GM23338 (cell line): Measurements from ENCODE around the gene TTLL9. TPM values are rescaled to one million over a fixed set of nuclear protein-coding genes. Genes with fewer than 3 reads are reported as not detected.

ENCODE experiments used
- ATAC-seq: fragments of 200-7000 bp; cut with Tn5 transposase; 3 replicates; pipeline ENCODE4 v1.9.1; 2020
- DNase-seq: peaks from one replicate; pipeline ENCODE4 v3.0.0-alpha.2; 2015; ENCODE audit warnings: low spot score
- H2AFZ ChIP-seq: fragments of 200-600 bp; sonication (generic); 2 replicates; pipeline ENCODE4 v1.8.0; 2016; ENCODE audit warnings: antibody characterized with exemption, mild to moderate bottlenecking, moderate library complexity
- H3F3A ChIP-seq: fragments of 200-600 bp; sonication (generic); replicated peaks from 2 replicates; pipeline ENCODE4 v1.8.0; 2017; ENCODE audit warnings: antibody characterized with exemption, mixed run types, low read depth
- H3K27ac ChIP-seq: fragments of 200-600 bp; sonication (generic); 2 replicates; pipeline ENCODE4 v1.6.1; 2016; ENCODE audit warnings: low read depth
- H3K27me3 ChIP-seq: fragments of 200-600 bp; sonication (generic); 2 replicates; pipeline ENCODE4 v1.8.0; 2016; ENCODE audit warnings: mild to moderate bottlenecking, mixed run types, moderate library complexity; ENCODE audit not compliant: insufficient read depth
- H3K36me3 ChIP-seq: fragments of 200-600 bp; sonication (generic); 2 replicates; pipeline ENCODE4 v1.8.0; 2016; ENCODE audit warnings: mild to moderate bottlenecking; ENCODE audit not compliant: insufficient read depth
- H3K4me1 ChIP-seq: fragments of 200-600 bp; sonication (generic); 2 replicates; pipeline ENCODE4 v1.8.0; 2016; ENCODE audit warnings: mild to moderate bottlenecking, moderate library complexity; ENCODE audit not compliant: insufficient read depth
- H3K4me2 ChIP-seq: fragments of 200-600 bp; sonication (generic); 2 replicates; pipeline ENCODE4 v1.7.1; 2017; ENCODE audit warnings: mixed run types
- H3K4me3 ChIP-seq: fragments of 200-600 bp; sonication (generic); 2 replicates; pipeline ENCODE4 v1.6.1; 2016; ENCODE audit warnings: mixed run types
- H3K79me2 ChIP-seq: fragments of 200-600 bp; sonication (generic); replicated peaks from 2 replicates; pipeline ENCODE4 v1.8.0; 2017; ENCODE audit warnings: mild to moderate bottlenecking; ENCODE audit not compliant: insufficient read depth
- H3K9me2 ChIP-seq: fragments of 200-600 bp; sonication (generic); 2 replicates; pipeline ENCODE4 v1.8.0; 2017; ENCODE audit not compliant: insufficient read depth
- H4K20me1 ChIP-seq: fragments of 200-600 bp; sonication (generic); replicated peaks from 2 replicates; pipeline ENCODE4 v1.8.0; 2017; ENCODE audit warnings: mild to moderate bottlenecking; ENCODE audit not compliant: insufficient read depth
- H3K27ac Mint-ChIP-seq: 2 replicates; pipeline ENCODE4 v1.8.0; 2020; ENCODE audit warnings: inconsistent platforms, mild to moderate bottlenecking, moderate library complexity, mixed read lengths
- H3K27me3 Mint-ChIP-seq: 3 replicates; pipeline ENCODE4 v1.8.0; 2022; ENCODE audit warnings: low read depth, mild to moderate bottlenecking, moderate library complexity, mixed read lengths, inconsistent platforms; ENCODE audit not compliant: insufficient read depth, poor library complexity
- H3K36me3 Mint-ChIP-seq: 3 replicates; pipeline ENCODE4 v1.8.0; 2021; ENCODE audit warnings: low read depth, mild to moderate bottlenecking, inconsistent platforms, moderate library complexity, mixed read lengths
- H3K4me1 Mint-ChIP-seq: 3 replicates; pipeline ENCODE4 v1.8.0; 2020; ENCODE audit warnings: mild to moderate bottlenecking, inconsistent platforms, mixed read lengths
- H3K4me3 Mint-ChIP-seq: 3 replicates; pipeline ENCODE4 v1.8.0; 2021; ENCODE audit warnings: moderate library complexity, mild to moderate bottlenecking, inconsistent platforms, mixed read lengths
- H3K9me3 Mint-ChIP-seq: 3 replicates; pipeline ENCODE4 v1.8.0; 2020; ENCODE audit warnings: moderate library complexity, mild to moderate bottlenecking, inconsistent platforms, mixed read lengths
- CREB1 ChIP-seq: fragments of 250-450 bp; sonication (Bioruptor Pico); IDR thresholded peaks from 2 replicates; pipeline ENCODE4 v1.5.0; 2020; ENCODE audit warnings: low read depth, mild to moderate bottlenecking, moderate library complexity
- CTCF ChIP-seq, 2 experiments: fragments of 200-600 bp in 1 of 2; sonication (generic) in 1 of 2; conservative IDR thresholded peaks; 2 replicates each; pipeline versions ENCODE4 v1.5.1 to v1.6.1; 2016 to 2017; ENCODE audit warnings: antibody characterized with exemption in 2 of 2, low read depth in 2 of 2, mild to moderate bottlenecking in 2 of 2, moderate library complexity in 1 of 2
- ETS1 ChIP-seq: IDR thresholded peaks from 2 replicates; pipeline ENCODE4 v1.6.1; 2016; ENCODE audit warnings: antibody characterized with exemption
- EZH2 ChIP-seq: fragments of 200-600 bp; sonication (generic); IDR thresholded peaks from one replicate; pipeline ENCODE4 v1.8.0; 2017; ENCODE audit warnings: antibody characterized with exemption, mild to moderate bottlenecking, low read depth; ENCODE audit not compliant: unreplicated experiment
- EZH2phosphoT487 ChIP-seq: fragments of 200-600 bp; sonication (generic); IDR thresholded peaks from one replicate; pipeline ENCODE4 v1.8.1; 2018; ENCODE audit warnings: antibody characterized with exemption; ENCODE audit not compliant: unreplicated experiment
- JUNB ChIP-seq: IDR thresholded peaks from one replicate; pipeline ENCODE4 v1.6.1; 2016; ENCODE audit warnings: antibody characterized with exemption; ENCODE audit not compliant: unreplicated experiment
- NANOG ChIP-seq: IDR thresholded peaks from 2 replicates; pipeline ENCODE4 v1.6.1; 2016; ENCODE audit warnings: antibody characterized with exemption, borderline replicate concordance
- POLR2AphosphoS5 ChIP-seq: IDR thresholded peaks from 2 replicates; pipeline ENCODE4 v1.6.1; 2016; ENCODE audit warnings: antibody characterized with exemption, low read depth
- REST ChIP-seq: IDR thresholded peaks from one replicate; pipeline ENCODE4 v1.6.1; 2018; ENCODE audit warnings: antibody characterized with exemption; ENCODE audit not compliant: unreplicated experiment
- STAT1 ChIP-seq: IDR thresholded peaks from one replicate; pipeline ENCODE4 v1.6.1; 2016; ENCODE audit warnings: antibody characterized with exemption; ENCODE audit not compliant: unreplicated experiment
- ZNF114 ChIP-seq: fragments of 250-450 bp; sonication (Bioruptor Pico); IDR thresholded peaks from 2 replicates; pipeline ENCODE4 v1.5.0; 2020; ENCODE audit warnings: mild to moderate bottlenecking, moderate library complexity
- ZNF331 ChIP-seq: fragments of 250-450 bp; sonication (Bioruptor Pico); IDR thresholded peaks from 2 replicates; pipeline ENCODE4 v1.5.0; 2020; ENCODE audit warnings: low read depth, mild to moderate bottlenecking, moderate library complexity
- ZNF462 ChIP-seq: fragments of 250-450 bp; sonication (Bioruptor Pico); IDR thresholded peaks from 2 replicates; pipeline ENCODE4 v1.5.0; 2020; ENCODE audit warnings: mild to moderate bottlenecking, moderate library complexity
- polyA plus RNA-seq: library from polyadenylated mRNA; unstranded; fragments of >200 nt; fragmentation: Nextera tagmentation; extraction: Ambion mirVana; gene quantifications from 2 replicates; pipeline ENCODE4 v1.2.1, GENCODE V29; 2016
- total RNA-seq: library from RNA; depleted of rRNA; stranded (reverse); fragments of >200 nt; shearing (Covaris generic); gene quantifications from 2 replicates; pipeline ENCODE4 v1.2.3, GENCODE V29; 2014

TTLL9 gene
- total and polyA plus RNA-seq, 2 experiments from 2014 or later = not detected

- peaks cover 36% of the 10 kb centered on the region for H3K4me1 ChIP-seq
- Mint-ChIP-seq H3K27ac (no peak overlapping the region), H3K4me3 (peak overlapping the region; percentile 84), H3K9me3 (peaks cover 30% of the 10 kb centered on the region; the same call in 2 of the 3 replicates), H3K27me3 (peaks cover 30% of the 10 kb centered on the region), H3K36me3 (no peaks in the 10 kb centered on the region), H3K4me1 (peaks cover 11% of the 10 kb centered on the region; the same call in 2 of the 3 replicates)
- no peaks in the 10 kb centered on the region for H3K79me2 ChIP-seq
- TF ChIP-seq CTCF (conservative IDR thresholded peaks at IDR 0.05; ENCODE audit: low read depth in 2 of 2) (no peak), ZNF114 (CRISPR knock-in tag) (no peak), NANOG (no peak), ETS1 (no peak), REST (no peak), ZNF462 (no peak), POLR2AphosphoS5 (no peak), EZH2phosphoT487 (no peak), JUNB (no peak), EZH2 (no peak), CREB1 (CRISPR knock-in tag) (no peak), STAT1 (no peak), ZNF331 (CRISPR knock-in tag) (no peak)
- peak overlapping the region; percentile 98 for H3K4me3 ChIP-seq
- peaks cover 24% of the 10 kb centered on the region for H3F3A ChIP-seq
- no peaks in the 10 kb centered on the region for H3K36me3 ChIP-seq
- H3K9me2 ChIP-seq = no peaks in the 10 kb centered on the region
- H3K27me3 ChIP-seq = peaks cover 40% of the 10 kb centered on the region
- H4K20me1 ChIP-seq = no peaks in the 10 kb centered on the region; the same call in none of the 2 replicates
- ATAC-seq (no peak), DNase-seq (no peak)
- no peak overlapping the region for H3K27ac ChIP-seq
- H3K4me2 ChIP-seq = peak overlapping the region; percentile 100
- no peak overlapping the region for H2AFZ ChIP-seq
Measured at GRCh38 chr20:31859998-31860380, 10.4 kb upstream of the TTLL9 start.
